Right lobe of liver (tissue), 6 donors: ENCODE results near the gene ITGB1BP1. TPM values are rescaled to one million over a fixed set of nuclear protein-coding genes. Genes with fewer than 3 reads are reported as not detected.
A peak's percentile ranks its signal among the peaks of the same experiment; 100 is the strongest.

Experiments used
- ATAC-seq, 4 donors: fragments of 200-7000 bp; cut with Tn5 transposase; one replicate each; pipeline ENCODE4 v1.9.1; 2020; ENCODE audit warnings: mild to moderate bottlenecking in 4 of 4, moderate library complexity in 4 of 4
- DNase-seq, 3 donors: peaks; one replicate each; pipeline ENCODE4 v3.0.0-alpha.2; 2020
- H3K27ac ChIP-seq, 3 donors: fragments of 200-600 bp; one replicate each; pipeline ENCODE4 v1.8.0; 2022
- H3K27me3 ChIP-seq, 2 donors: fragments of 200-600 bp; one replicate each; pipeline ENCODE4 v1.8.0; 2022
- H3K36me3 ChIP-seq, 4 donors: fragments of 200-600 bp; sonication (generic) in 1 of 4; one replicate each; pipeline versions ENCODE4 v1.5.1 to v1.8.0; 2017 to 2022; ENCODE audit warnings: control low read depth in 1 of 4
- H3K4me1 ChIP-seq, 4 donors: fragments of 200-600 bp; sonication (generic) in 1 of 4; one replicate each; pipeline versions ENCODE4 v1.5.1 to v1.8.0; 2017 to 2022; ENCODE audit warnings: control low read depth in 1 of 4
- H3K4me3 ChIP-seq, 3 donors: fragments of 200-600 bp; one replicate each; pipeline ENCODE4 v1.8.0; 2022
- H3K9me3 ChIP-seq, 4 donors: fragments of 200-600 bp; sonication (generic) in 1 of 4; one replicate each; pipeline versions ENCODE4 v1.5.1 to v1.8.0; 2017 to 2022; ENCODE audit warnings: control low read depth in 1 of 4
- POLR2A ChIP-seq: fragments of 450-650 bp; IDR thresholded peaks from one replicate; pipeline ENCODE4 v1.6.1; 2017; ENCODE audit warnings: antibody characterized with exemption, mild to moderate bottlenecking
- WGBS: methylation state at CpG from one replicate; pipeline ENCODE4 v1.1.6; 2018; ENCODE audit warnings: low coverage, low lambda C conversion rate; ENCODE audit not compliant: insufficient coverage; ENCODE audit errors: missing lambda C conversion rate; 5-methylcytosine and 5-hydroxymethylcytosine counted together
- intact Hi-C, 2 donors: fragments of 100-400 bp; cut with DNase I; formaldehyde crosslinking; loops; one replicate each; pipeline versions ENCODE4 v1.11.2 to v1.14.1; 2022
- total RNA-seq, 6 experiments: library from RNA; depleted of rRNA in 2 of 6; stranded (reverse); fragments of >200 nt in 2 of 6; fragmentation: NEBNext Ultra II Directional in 3 of 6; extraction: Animal tissue kit (Norgen Biotek cat#: 25700) in 3 of 6; gene quantifications; one replicate each; pipeline versions ENCODE4 v1.1.0 to v1.2.4, GENCODE V29; 2016 to 2023
- TF ChIP-seq, protein P1 (sequence below), 4 donors: fragments of 200-600 bp in 3 of 4; fragments of 450-650 bp in 1 of 4; IDR thresholded peaks; one replicate each; pipeline versions ENCODE4 v1.5.1 to v1.8.0; 2016 to 2022; ENCODE audit warnings: antibody characterized with exemption in 4 of 4, mild to moderate bottlenecking in 2 of 4
- donor health status: DM: no; HTN: yes; CAD: no.
- donor health status: DM: no; HTN: no; CAD: no.
- donor health status: DM: no; HTN: no; CAD: no.
- donor health status: DM: no; HTN: yes; CAD: no.
- donor health status: DM: no; HTN: yes; CAD: no.

The ITGB1BP1 gene
- total RNA-seq, 6 experiments from 2014 or later: 9.6 to 28.5 (median 20.8) TPM

DNA sequence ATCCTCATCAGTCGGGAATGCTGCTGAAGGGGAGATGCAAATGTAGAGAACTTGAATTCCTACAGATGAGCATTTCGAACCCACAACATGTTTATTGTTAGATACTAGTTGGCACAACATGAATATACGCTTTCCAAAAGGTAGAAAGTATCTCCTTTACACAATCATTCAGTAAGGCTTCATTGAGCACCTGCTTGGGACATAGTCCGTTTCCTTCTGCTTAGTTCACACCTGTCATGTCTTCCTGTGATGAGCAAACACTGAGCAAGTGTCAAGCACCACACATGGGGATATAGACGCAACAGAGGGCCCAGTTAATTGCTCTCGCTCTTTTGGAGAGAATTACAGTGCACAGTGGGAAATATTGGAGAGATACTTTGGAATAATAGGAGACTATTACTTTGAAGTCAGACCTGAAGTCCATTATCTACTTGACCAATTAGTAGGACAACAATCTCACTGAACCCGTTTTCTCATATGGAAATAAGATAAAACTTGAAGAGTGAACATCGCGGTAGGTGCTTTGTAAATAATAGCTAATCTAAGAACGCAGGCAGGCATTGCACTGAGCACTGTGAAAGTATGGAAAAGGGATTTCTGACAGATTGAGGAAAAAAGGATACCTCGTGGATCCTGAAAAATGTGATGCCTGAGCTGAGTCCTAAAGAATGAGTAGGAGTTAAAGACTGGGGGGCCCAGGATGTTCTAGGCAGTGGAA is 1.3 kb upstream of the ITGB1BP1 start:
- no peaks in the 10 kb centered on the region for H3K27me3 ChIP-seq
- no peaks in the 10 kb centered on the region for H3K9me3 ChIP-seq
- intact Hi-C loops: no loop called here
- TF ChIP-seq, protein P1, sequence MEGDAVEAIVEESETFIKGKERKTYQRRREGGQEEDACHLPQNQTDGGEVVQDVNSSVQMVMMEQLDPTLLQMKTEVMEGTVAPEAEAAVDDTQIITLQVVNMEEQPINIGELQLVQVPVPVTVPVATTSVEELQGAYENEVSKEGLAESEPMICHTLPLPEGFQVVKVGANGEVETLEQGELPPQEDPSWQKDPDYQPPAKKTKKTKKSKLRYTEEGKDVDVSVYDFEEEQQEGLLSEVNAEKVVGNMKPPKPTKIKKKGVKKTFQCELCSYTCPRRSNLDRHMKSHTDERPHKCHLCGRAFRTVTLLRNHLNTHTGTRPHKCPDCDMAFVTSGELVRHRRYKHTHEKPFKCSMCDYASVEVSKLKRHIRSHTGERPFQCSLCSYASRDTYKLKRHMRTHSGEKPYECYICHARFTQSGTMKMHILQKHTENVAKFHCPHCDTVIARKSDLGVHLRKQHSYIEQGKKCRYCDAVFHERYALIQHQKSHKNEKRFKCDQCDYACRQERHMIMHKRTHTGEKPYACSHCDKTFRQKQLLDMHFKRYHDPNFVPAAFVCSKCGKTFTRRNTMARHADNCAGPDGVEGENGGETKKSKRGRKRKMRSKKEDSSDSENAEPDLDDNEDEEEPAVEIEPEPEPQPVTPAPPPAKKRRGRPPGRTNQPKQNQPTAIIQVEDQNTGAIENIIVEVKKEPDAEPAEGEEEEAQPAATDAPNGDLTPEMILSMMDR (IDR thresholded peaks at IDR 0.05): no peak
- no peak for TF ChIP-seq POLR2A
- H3K4me3 ChIP-seq: peak overlapping the region in 2 of 3 donors; percentile 91 to 97
- 65% methylated on average over 11 of the region's 11 CpGs for WGBS
- H3K36me3 ChIP-seq: peaks cover 0 to 4% (median 0%) of the 10 kb centered on the region in 4 donors
- peaks cover 0 to 9% (median 2%) of the 10 kb centered on the region in 4 donors for H3K4me1 ChIP-seq
- no peak for ATAC-seq
- no peak overlapping the region for H3K27ac ChIP-seq
- no peak for DNase-seq

DNA sequence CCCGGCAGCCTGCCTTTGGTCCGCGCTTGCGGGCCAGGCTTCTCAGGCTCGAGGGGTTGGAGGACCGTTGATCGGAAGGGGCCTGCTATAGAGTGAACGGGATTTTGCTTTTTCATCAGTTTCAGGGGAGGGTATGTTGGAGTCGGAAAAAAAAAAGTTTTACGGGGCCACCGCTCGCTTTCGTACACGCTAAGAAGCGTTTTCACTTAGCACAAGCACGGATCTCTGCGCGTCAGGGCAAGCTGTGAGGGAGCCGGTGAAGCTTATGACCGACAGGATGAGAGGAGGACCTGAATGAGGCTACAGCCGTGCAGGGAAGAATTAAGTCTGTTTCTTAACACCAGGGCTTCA is 569 bp upstream of the ITGB1BP1 start:
- Histone ChIP-seq H3K4me3 (peak overlapping the region; percentile 91 to 97 (median 92)), H3K27ac (peak overlapping the region; percentile 69 to 84 (median 73)), H3K9me3 (no peaks in the 10 kb centered on the region), H3K36me3 (peaks cover 0 to under 1% (median 0%) of the 10 kb centered on the region in 4 donors), H3K4me1 (peaks cover 0 to 9% (median 2%) of the 10 kb centered on the region in 4 donors), H3K27me3 (no peaks in the 10 kb centered on the region)
- DNase-seq (no peak), ATAC-seq (peak in 3 of 4 donors; percentile 1 to 6 (median 3))
- WGBS: 0% methylated on average over 21 of the region's 21 CpGs
- TF ChIP-seq, protein P1 (IDR thresholded peaks at IDR 0.05): no peak
- TF ChIP-seq POLR2A: no peak
- intact Hi-C loops: no loop called here

- DNase-seq (peak; percentile 55 to 73 (median 59)), ATAC-seq (peak; percentile 38 to 49 (median 40))
- TF ChIP-seq, protein P1 (IDR thresholded peaks at IDR 0.05): no peak
- no peak for TF ChIP-seq POLR2A
- peaks cover 0 to 9% (median 2%) of the 10 kb centered on the region in 4 donors for H3K4me1 ChIP-seq
- H3K36me3 ChIP-seq: no peaks in the 10 kb centered on the region
- no peaks in the 10 kb centered on the region for H3K9me3 ChIP-seq
- no peaks in the 10 kb centered on the region for H3K27me3 ChIP-seq
- H3K27ac ChIP-seq: peak overlapping the region; percentile 69 to 84 (median 73)
- intact Hi-C loops: no loop called here
- H3K4me3 ChIP-seq: peak overlapping the region; percentile 91 to 97 (median 92)
- 8% methylated on average over 26 of the region's 42 CpGs for WGBS
These were observed 818 bp downstream of the ITGB1BP1 start for GRCh38 chr2:9422321-9423099.

DNA sequence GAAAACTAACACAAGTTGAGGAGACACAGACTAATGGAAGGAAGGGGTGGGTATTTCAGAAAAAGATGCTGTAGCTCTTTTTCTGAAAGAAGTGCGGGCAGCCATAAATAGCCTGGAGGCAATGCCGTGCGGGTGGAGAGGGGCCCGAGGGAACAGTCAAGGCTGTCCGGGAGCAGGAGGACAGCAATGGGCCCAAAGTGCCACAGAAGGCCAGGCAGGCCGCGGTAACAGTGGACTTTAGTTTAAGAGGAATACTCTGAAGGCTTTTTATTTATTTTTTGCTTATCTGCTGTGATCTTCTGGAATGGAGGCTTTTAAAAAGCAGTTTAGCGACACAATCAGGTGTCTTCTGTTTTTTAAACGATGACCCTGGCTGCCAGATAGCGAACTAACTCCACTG is 2.8 kb downstream of the ITGB1BP1 start:
- H3K4me3 ChIP-seq: no peak overlapping the region
- H3K9me3 ChIP-seq: no peaks in the 10 kb centered on the region
- ATAC-seq: no peak
- no peak for TF ChIP-seq POLR2A
- TF ChIP-seq, protein P1 (IDR thresholded peaks at IDR 0.05): no peak
- no peak for DNase-seq
- 82% methylated on average over 9 of the region's 10 CpGs for WGBS
- no peaks in the 10 kb centered on the region for H3K27me3 ChIP-seq
- peaks cover 0 to 9% (median 2%) of the 10 kb centered on the region in 4 donors for H3K4me1 ChIP-seq
- H3K27ac ChIP-seq: no peak overlapping the region
- no peaks in the 10 kb centered on the region for H3K36me3 ChIP-seq
- intact Hi-C loops: no loop called here
